GM18867 (cell line): Measurements from ENCODE around the gene TCAP.

ENCODE experiments used
- ATAC-seq: cut with Tn5 transposase; IDR thresholded peaks from one replicate; pipeline ENCODE4 v1.9.1; 2021; ENCODE audit warnings: mild to moderate bottlenecking, moderate library complexity; ENCODE audit not compliant: unreplicated experiment

TCAP gene

GRCh38 chr17:39664581-39665561, at the start of gene TCAP:
Gene TCAP, plus strand, starts transcription at chr17:39665349. Its CDS starts 11 bp downstream, at chr17:39665360.
- no peak for ATAC-seq

- ATAC-seq, result no peak
Measured at GRCh38 chr17:39615434-39615833, 49.7 kb upstream of the TCAP start.

GRCh38 chr17:39617100-39617445, 48.1 kb upstream of the TCAP start:
- ATAC-seq, result no peak

GRCh38 chr17:39617446-39618245, 47.5 kb upstream of the TCAP start:
- ATAC-seq, result peak; percentile 33

GRCh38 chr17:39618246-39618913, 46.8 kb upstream of the TCAP start:
- ATAC-seq, result peak; percentile 7

GRCh38 chr17:39618956-39619785, 46.0 kb upstream of the TCAP start:
- ATAC-seq, result no peak

- ATAC-seq, result no peak
Measured at GRCh38 chr17:39619786-39620101, 45.4 kb upstream of the TCAP start.

GRCh38 chr17:39621523-39622379, 43.4 kb upstream of the TCAP start:
- ATAC-seq, result peak; percentile 50

GRCh38 chr17:39622380-39623006, 42.7 kb upstream of the TCAP start:
- ATAC-seq, result peak; percentile 13

GRCh38 chr17:39623356-39623950, 41.7 kb upstream of the TCAP start:
- peak; percentile 45 for ATAC-seq

- ATAC-seq, result no peak
Measured at GRCh38 chr17:39624313-39624712, 40.8 kb upstream of the TCAP start.

- ATAC-seq, result no peak
Measured at GRCh38 chr17:39625198-39625785, 39.9 kb upstream of the TCAP start.

- no peak for ATAC-seq
Measured at GRCh38 chr17:39626171-39627046, 38.7 kb upstream of the TCAP start, which contains the start of gene PPP1R1B. Gene PPP1R1B, plus strand, starts transcription at chr17:39626952. Its CDS starts 441 bp downstream, at chr17:39627393.

GRCh38 chr17:39627047-39627711, 38.0 kb upstream of the TCAP start:
- no peak for ATAC-seq

GRCh38 chr17:39627712-39628516, 37.2 kb upstream of the TCAP start:
- ATAC-seq, result no peak
